ENCODE data around the gene GOLIM4. TPM values are rescaled to one million over a fixed set of nuclear protein-coding genes. Genes with fewer than 3 reads are reported as not detected.

Gene GOLIM4
- total and polyA plus RNA-seq, 2 of the 13 experiments (the other 11 are each of a cell fraction or from before 2014, with no cell fraction given) = 10.9 to 47.7 TPM

- TF ChIP-seq, protein P1, sequence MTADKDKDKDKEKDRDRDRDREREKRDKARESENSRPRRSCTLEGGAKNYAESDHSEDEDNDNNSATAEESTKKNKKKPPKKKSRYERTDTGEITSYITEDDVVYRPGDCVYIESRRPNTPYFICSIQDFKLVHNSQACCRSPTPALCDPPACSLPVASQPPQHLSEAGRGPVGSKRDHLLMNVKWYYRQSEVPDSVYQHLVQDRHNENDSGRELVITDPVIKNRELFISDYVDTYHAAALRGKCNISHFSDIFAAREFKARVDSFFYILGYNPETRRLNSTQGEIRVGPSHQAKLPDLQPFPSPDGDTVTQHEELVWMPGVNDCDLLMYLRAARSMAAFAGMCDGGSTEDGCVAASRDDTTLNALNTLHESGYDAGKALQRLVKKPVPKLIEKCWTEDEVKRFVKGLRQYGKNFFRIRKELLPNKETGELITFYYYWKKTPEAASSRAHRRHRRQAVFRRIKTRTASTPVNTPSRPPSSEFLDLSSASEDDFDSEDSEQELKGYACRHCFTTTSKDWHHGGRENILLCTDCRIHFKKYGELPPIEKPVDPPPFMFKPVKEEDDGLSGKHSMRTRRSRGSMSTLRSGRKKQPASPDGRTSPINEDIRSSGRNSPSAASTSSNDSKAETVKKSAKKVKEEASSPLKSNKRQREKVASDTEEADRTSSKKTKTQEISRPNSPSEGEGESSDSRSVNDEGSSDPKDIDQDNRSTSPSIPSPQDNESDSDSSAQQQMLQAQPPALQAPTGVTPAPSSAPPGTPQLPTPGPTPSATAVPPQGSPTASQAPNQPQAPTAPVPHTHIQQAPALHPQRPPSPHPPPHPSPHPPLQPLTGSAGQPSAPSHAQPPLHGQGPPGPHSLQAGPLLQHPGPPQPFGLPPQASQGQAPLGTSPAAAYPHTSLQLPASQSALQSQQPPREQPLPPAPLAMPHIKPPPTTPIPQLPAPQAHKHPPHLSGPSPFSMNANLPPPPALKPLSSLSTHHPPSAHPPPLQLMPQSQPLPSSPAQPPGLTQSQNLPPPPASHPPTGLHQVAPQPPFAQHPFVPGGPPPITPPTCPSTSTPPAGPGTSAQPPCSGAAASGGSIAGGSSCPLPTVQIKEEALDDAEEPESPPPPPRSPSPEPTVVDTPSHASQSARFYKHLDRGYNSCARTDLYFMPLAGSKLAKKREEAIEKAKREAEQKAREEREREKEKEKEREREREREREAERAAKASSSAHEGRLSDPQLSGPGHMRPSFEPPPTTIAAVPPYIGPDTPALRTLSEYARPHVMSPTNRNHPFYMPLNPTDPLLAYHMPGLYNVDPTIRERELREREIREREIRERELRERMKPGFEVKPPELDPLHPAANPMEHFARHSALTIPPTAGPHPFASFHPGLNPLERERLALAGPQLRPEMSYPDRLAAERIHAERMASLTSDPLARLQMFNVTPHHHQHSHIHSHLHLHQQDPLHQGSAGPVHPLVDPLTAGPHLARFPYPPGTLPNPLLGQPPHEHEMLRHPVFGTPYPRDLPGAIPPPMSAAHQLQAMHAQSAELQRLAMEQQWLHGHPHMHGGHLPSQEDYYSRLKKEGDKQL (CRISPR knock-in tag; IDR thresholded peaks at IDR 0.05; ENCODE audit: low read depth) = no peak
- peak; percentile 12; the same call in 1 of the 2 replicates for TF ChIP-seq MED1 (CRISPR knock-in tag; IDR thresholded peaks at IDR 0.05)
- 0 out of 2 replicates have a peak, but pooled peaks have one; percentile 60 for TF ChIP-seq ZNF318 (CRISPR knock-in tag; IDR thresholded peaks at IDR 0.05)
- no peak for TF ChIP-seq ZFP90 (CRISPR knock-in tag; IDR thresholded peaks at IDR 0.05; ENCODE audit: borderline replicate concordance)
- no peak for TF ChIP-seq ZFP82 (CRISPR knock-in tag; IDR thresholded peaks at IDR 0.05; ENCODE audit: borderline replicate concordance)
- peak; percentile 72; the same call in 1 of the 2 replicates for TF ChIP-seq SALL1 (CRISPR knock-in tag; IDR thresholded peaks at IDR 0.05)
- TF ChIP-seq THAP11 (CRISPR knock-in tag; IDR thresholded peaks at IDR 0.05) = peak; percentile 5; the same call in 1 of the 2 replicates
- TF ChIP-seq, protein P2, sequence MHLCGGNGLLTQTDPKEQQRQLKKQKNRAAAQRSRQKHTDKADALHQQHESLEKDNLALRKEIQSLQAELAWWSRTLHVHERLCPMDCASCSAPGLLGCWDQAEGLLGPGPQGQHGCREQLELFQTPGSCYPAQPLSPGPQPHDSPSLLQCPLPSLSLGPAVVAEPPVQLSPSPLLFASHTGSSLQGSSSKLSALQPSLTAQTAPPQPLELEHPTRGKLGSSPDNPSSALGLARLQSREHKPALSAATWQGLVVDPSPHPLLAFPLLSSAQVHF (CRISPR knock-in tag; IDR thresholded peaks at IDR 0.05) = 0 out of 2 replicates have a peak, but pooled peaks have one; percentile 46
- TF ChIP-seq HNF4A (CRISPR knock-in tag; IDR thresholded peaks at IDR 0.05) = no peak
- TF ChIP-seq ZFYVE20 (CRISPR knock-in tag; IDR thresholded peaks at IDR 0.05; ENCODE audit: borderline replicate concordance, low read depth) = no peak
- peak; percentile 75; the same call in 1 of the 2 replicates for TF ChIP-seq EED (CRISPR knock-in tag; IDR thresholded peaks at IDR 0.05)
- TF ChIP-seq YEATS2 (CRISPR knock-in tag; IDR thresholded peaks at IDR 0.05; ENCODE audit: borderline replicate concordance) = no peak
- 0 out of 2 replicates have a peak, but pooled peaks have one; percentile 15 for TF ChIP-seq HOXA3 (CRISPR knock-in tag; IDR thresholded peaks at IDR 0.05)
These were observed 507 bp upstream of the GOLIM4 start (continued) for GRCh38 chr3:168096210-168096652.

Measured in HepG2 (cell line).